ENCODE data around the gene DDIT4. TPM values are rescaled to one million over a fixed set of nuclear protein-coding genes. Genes with fewer than 3 reads are reported as not detected.
A peak's percentile ranks its signal among the peaks of the same experiment; 100 is the strongest.

The DDIT4 gene
- total and polyA plus RNA-seq, 9 of the 15 experiments (the other 6 are each of a cell fraction or from before 2014, with no cell fraction given) = 8.2 to 675 (median 159) TPM

DNA sequence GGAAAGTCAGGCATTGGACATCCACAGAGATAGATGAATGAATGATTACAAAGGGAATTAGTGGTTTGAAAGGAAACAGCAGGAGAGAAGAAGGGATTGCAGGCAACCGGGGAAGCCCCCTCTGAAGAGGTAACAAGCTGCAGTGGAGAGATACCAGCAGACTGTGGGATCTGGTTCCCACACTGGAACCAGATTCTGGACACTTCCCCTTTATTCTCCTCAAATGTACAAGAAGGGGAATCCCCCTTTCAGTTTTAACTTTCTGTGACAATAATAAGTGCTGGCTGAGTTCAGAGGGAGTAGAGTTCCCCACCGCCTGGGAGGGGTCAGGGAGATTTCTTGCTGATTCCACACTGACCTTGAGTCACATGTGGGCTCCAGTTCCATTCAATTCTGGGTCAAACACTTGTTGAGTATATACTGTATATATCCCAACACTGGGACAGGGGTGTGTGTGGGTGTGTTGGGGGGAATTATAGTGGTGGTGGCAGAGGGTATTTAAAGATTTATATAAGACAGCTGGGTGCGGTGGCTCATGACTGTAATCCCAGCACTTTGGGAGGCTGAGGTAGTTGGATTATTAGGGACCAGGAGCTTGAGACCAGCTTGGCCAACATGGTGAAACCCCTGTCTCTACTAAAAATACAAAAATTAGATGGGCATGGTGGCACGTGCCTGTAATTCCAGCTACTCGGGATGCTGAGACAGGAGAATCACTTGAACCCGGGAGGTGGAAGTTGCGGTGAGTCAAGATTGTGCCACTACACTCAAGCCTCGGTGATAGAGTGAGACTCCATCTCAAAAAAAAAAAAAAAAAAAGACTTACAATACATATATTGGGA lies 16.5 kb upstream of the DDIT4 start (continued):
- TF ChIP-seq ZNF274 (IDR thresholded peaks at IDR 0.05; ENCODE audit: borderline replicate concordance, low read depth, low read length) (no peak), EZH2 (IDR thresholded peaks at IDR 0.05; ENCODE audit: borderline replicate concordance, low read depth, low read length) (no peak), TOE1 (IDR thresholded peaks at IDR 0.05; ENCODE audit: borderline replicate concordance) (no peak), TOE1 (CRISPR knock-in tag; IDR thresholded peaks at IDR 0.05; ENCODE audit: borderline replicate concordance, low read depth) (no peak), FOXJ2 (tag; IDR thresholded peaks at IDR 0.05) (no peak), SMC3 (conservative IDR thresholded peaks at IDR 0.05; ENCODE audit: insufficient read depth, low read depth, low read length) (no peak), ZKSCAN1 (IDR thresholded peaks at IDR 0.05; ENCODE audit: low read depth, low read length) (no peak), ZNF830 (CRISPR knock-in tag; IDR thresholded peaks at IDR 0.05) (no peak), NUFIP1 (IDR thresholded peaks at IDR 0.05; ENCODE audit: partially characterized antibody) (no peak), CEBPG (CRISPR knock-in tag; IDR thresholded peaks at IDR 0.05) (no peak), CEBPG (tag; conservative IDR thresholded peaks at IDR 0.05 in 1 of 2, IDR thresholded peaks at IDR 0.05 in 1 of 2) (no peak), PYGO2 (tag; IDR thresholded peaks at IDR 0.05) (no peak), ERF (CRISPR knock-in tag; IDR thresholded peaks at IDR 0.05) (no peak), ZNF583 (CRISPR knock-in tag; IDR thresholded peaks at IDR 0.05) (no peak), HIVEP1 (CRISPR knock-in tag; IDR thresholded peaks at IDR 0.05) (peak; percentile 86; the same call in 1 of the 2 replicates), PHF20 (IDR thresholded peaks at IDR 0.05; ENCODE audit: partially characterized antibody) (no peak), GABPA (tag; conservative IDR thresholded peaks at IDR 0.05; ENCODE audit: low read depth) (no peak), ZNF507 (tag; conservative IDR thresholded peaks at IDR 0.05) (no peak), KLF13 (tag; IDR thresholded peaks at IDR 0.05; ENCODE audit: borderline replicate concordance, low read depth) (no peak), ZC3H11A (IDR thresholded peaks at IDR 0.05; ENCODE audit: low read depth, low read length) (no peak), NCOA2 (IDR thresholded peaks at IDR 0.05; ENCODE audit: partially characterized antibody in 2 of 2) (no peak), ZC3H4 (CRISPR knock-in tag; IDR thresholded peaks at IDR 0.05; ENCODE audit: borderline replicate concordance) (no peak), CHD4 (IDR thresholded peaks at IDR 0.05; ENCODE audit: insufficient read depth, insufficient replicate concordance, low read depth, low read length, poor library complexity, severe bottlenecking) (no peak)
- TF ChIP-seq, protein P1, sequence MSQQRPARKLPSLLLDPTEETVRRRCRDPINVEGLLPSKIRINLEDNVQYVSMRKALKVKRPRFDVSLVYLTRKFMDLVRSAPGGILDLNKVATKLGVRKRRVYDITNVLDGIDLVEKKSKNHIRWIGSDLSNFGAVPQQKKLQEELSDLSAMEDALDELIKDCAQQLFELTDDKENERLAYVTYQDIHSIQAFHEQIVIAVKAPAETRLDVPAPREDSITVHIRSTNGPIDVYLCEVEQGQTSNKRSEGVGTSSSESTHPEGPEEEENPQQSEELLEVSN (IDR thresholded peaks at IDR 0.05; ENCODE audit: borderline replicate concordance in 1 of 2, extremely low read depth in 1 of 2, insufficient read depth in 1 of 2, insufficient read length in 1 of 2, low read depth in 1 of 2, low read length in 1 of 2, poor library complexity in 1 of 2, severe bottlenecking in 1 of 2) = no peak
- TF ChIP-seq, protein P2, sequence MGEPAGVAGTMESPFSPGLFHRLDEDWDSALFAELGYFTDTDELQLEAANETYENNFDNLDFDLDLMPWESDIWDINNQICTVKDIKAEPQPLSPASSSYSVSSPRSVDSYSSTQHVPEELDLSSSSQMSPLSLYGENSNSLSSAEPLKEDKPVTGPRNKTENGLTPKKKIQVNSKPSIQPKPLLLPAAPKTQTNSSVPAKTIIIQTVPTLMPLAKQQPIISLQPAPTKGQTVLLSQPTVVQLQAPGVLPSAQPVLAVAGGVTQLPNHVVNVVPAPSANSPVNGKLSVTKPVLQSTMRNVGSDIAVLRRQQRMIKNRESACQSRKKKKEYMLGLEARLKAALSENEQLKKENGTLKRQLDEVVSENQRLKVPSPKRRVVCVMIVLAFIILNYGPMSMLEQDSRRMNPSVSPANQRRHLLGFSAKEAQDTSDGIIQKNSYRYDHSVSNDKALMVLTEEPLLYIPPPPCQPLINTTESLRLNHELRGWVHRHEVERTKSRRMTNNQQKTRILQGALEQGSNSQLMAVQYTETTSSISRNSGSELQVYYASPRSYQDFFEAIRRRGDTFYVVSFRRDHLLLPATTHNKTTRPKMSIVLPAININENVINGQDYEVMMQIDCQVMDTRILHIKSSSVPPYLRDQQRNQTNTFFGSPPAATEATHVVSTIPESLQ (CRISPR knock-in tag; IDR thresholded peaks at IDR 0.05) = no peak
